ENCODE measurements around the gene USP31.

Gene USP31

DNA sequence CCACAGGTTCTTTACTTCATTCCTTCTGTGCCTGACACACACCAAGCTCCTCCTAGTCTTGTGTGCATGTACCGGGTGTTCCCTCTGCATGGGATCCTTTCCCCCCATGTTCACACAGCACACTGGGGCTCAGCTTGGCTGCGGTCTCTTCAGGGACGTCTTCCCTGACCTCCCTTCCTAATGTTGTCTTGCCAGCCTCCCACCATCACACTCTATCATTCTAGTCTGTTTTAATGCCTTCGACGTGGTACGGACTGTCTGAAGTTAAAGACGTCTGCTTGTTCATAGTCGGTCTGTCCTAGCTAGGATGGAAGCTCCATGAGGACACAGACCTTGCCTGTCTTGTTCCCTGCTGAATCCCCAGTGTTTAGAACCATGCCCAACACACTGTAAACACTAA is 60.1 kb downstream of the USP31 start:
- Histone ChIP-seq H3K9ac (ENCODE audit: low read length) (no peak overlapping the region), H3K27ac (ENCODE audit: low read length) (no peak overlapping the region), H3K27me3 (ENCODE audit: control insufficient read depth, insufficient read depth, low read length) (no peaks in the 10 kb centered on the region), H3K4me1 (ENCODE audit: control insufficient read depth, low read depth, low read length) (peaks cover 14% of the 10 kb centered on the region), H3K4me3 (ENCODE audit: low read length) (no peak overlapping the region), H3K36me3 (ENCODE audit: control insufficient read depth, low read depth, low read length) (peaks cover 13% of the 10 kb centered on the region), H3K9me3 (ENCODE audit: control insufficient read depth, low read depth, low read length) (no peaks in the 10 kb centered on the region)

- Histone ChIP-seq H3K27ac (ENCODE audit: low read length) (no peak overlapping the region), H3K4me3 (ENCODE audit: low read length) (no peak overlapping the region), H3K36me3 (ENCODE audit: control insufficient read depth, low read depth, low read length) (peaks cover 13% of the 10 kb centered on the region), H3K4me1 (ENCODE audit: control insufficient read depth, low read depth, low read length) (peaks cover 14% of the 10 kb centered on the region), H3K9ac (ENCODE audit: low read length) (no peak overlapping the region), H3K27me3 (ENCODE audit: control insufficient read depth, insufficient read depth, low read length) (no peaks in the 10 kb centered on the region), H3K9me3 (ENCODE audit: control insufficient read depth, low read depth, low read length) (no peaks in the 10 kb centered on the region)
These were observed 61.2 kb downstream of the USP31 start for GRCh38 chr16:23088018-23088417.

GRCh38 chr16:23085949-23086348 is 63.3 kb downstream of the USP31 start:
- Histone ChIP-seq H3K4me1 (ENCODE audit: control insufficient read depth, low read depth, low read length) (peaks cover 18% of the 10 kb centered on the region), H3K4me3 (ENCODE audit: low read length) (no peak overlapping the region), H3K36me3 (ENCODE audit: control insufficient read depth, low read depth, low read length) (peaks cover 23% of the 10 kb centered on the region), H3K27me3 (ENCODE audit: control insufficient read depth, insufficient read depth, low read length) (no peaks in the 10 kb centered on the region), H3K9me3 (ENCODE audit: control insufficient read depth, low read depth, low read length) (no peaks in the 10 kb centered on the region), H3K9ac (ENCODE audit: low read length) (no peak overlapping the region), H3K27ac (ENCODE audit: low read length) (no peak overlapping the region)

GRCh38 chr16:23082161-23082788 is 67.0 kb downstream of the USP31 start:
- no peaks in the 10 kb centered on the region for H3K9me3 ChIP-seq (ENCODE audit: control insufficient read depth, low read depth, low read length)
- H3K27me3 ChIP-seq (ENCODE audit: control insufficient read depth, insufficient read depth, low read length) = no peaks in the 10 kb centered on the region
- H3K36me3 ChIP-seq (ENCODE audit: control insufficient read depth, low read depth, low read length) = peaks cover 25% of the 10 kb centered on the region
- no peak overlapping the region for H3K4me3 ChIP-seq (ENCODE audit: low read length)
- no peak overlapping the region for H3K9ac ChIP-seq (ENCODE audit: low read length)
- peaks cover 18% of the 10 kb centered on the region for H3K4me1 ChIP-seq (ENCODE audit: control insufficient read depth, low read depth, low read length)
- H3K27ac ChIP-seq (ENCODE audit: low read length) = no peak overlapping the region

- Histone ChIP-seq H3K9ac (ENCODE audit: low read length) (no peak overlapping the region), H3K4me1 (ENCODE audit: control insufficient read depth, low read depth, low read length) (peaks cover 18% of the 10 kb centered on the region), H3K27me3 (ENCODE audit: control insufficient read depth, insufficient read depth, low read length) (no peaks in the 10 kb centered on the region), H3K4me3 (ENCODE audit: low read length) (no peak overlapping the region), H3K27ac (ENCODE audit: low read length) (no peak overlapping the region), H3K36me3 (ENCODE audit: control insufficient read depth, low read depth, low read length) (peaks cover 25% of the 10 kb centered on the region), H3K9me3 (ENCODE audit: control insufficient read depth, low read depth, low read length) (no peaks in the 10 kb centered on the region)
These were observed 67.6 kb downstream of the USP31 start for GRCh38 chr16:23081675-23082119.

- H3K9me3 ChIP-seq (ENCODE audit: control insufficient read depth, low read depth, low read length) = no peaks in the 10 kb centered on the region
- peaks cover 25% of the 10 kb centered on the region for H3K36me3 ChIP-seq (ENCODE audit: control insufficient read depth, low read depth, low read length)
- H3K4me1 ChIP-seq (ENCODE audit: control insufficient read depth, low read depth, low read length) = peaks cover 10% of the 10 kb centered on the region
- H3K4me3 ChIP-seq (ENCODE audit: low read length) = no peak overlapping the region
- no peak overlapping the region for H3K27ac ChIP-seq (ENCODE audit: low read length)
- no peaks in the 10 kb centered on the region for H3K27me3 ChIP-seq (ENCODE audit: control insufficient read depth, insufficient read depth, low read length)
- H3K9ac ChIP-seq (ENCODE audit: low read length) = no peak overlapping the region
These were observed 68.5 kb downstream of the USP31 start for GRCh38 chr16:23080747-23081146.

- Histone ChIP-seq H3K9me3 (ENCODE audit: control insufficient read depth, low read depth, low read length) (no peaks in the 10 kb centered on the region), H3K36me3 (ENCODE audit: control insufficient read depth, low read depth, low read length) (peaks cover 25% of the 10 kb centered on the region), H3K27me3 (ENCODE audit: control insufficient read depth, insufficient read depth, low read length) (no peaks in the 10 kb centered on the region), H3K9ac (ENCODE audit: low read length) (no peak overlapping the region), H3K4me1 (ENCODE audit: control insufficient read depth, low read depth, low read length) (peaks cover 6% of the 10 kb centered on the region), H3K4me3 (ENCODE audit: low read length) (no peak overlapping the region), H3K27ac (ENCODE audit: low read length) (no peak overlapping the region)
These were observed 68.9 kb downstream of the USP31 start for GRCh38 chr16:23080329-23080728.

DNA sequence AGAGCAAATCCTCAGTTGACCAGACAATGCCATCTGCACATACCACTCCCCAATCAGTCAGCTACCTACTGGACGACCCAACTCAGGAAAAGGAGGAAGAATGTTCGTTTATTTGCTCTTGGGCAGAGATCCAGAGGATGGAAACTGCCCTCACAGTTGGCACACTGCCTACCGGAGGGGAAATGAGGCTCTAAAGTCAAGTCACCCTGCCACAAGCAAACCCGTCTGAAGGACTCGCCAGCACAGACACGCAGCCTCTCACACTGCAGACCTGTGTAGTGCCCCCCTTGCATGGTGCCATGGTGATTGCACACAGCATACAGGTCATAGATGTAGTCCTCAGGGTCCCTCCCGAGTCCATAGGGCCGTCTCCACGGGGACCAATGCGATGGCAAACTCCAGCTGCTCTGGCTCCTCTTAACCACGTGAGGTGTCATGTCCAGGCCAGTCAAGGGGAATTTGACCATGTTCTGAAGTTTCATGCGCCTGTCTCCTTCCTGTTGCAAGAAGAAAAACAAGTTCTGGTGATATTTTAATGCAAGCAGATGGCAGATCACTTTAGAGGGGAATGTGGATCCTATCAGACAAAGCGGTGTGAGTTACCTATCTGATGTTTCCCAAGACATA is 69.5 kb downstream of the USP31 start:
- Histone ChIP-seq H3K9me3 (ENCODE audit: control insufficient read depth, low read depth, low read length) (no peaks in the 10 kb centered on the region), H3K9ac (ENCODE audit: low read length) (no peak overlapping the region), H3K4me3 (ENCODE audit: low read length) (no peak overlapping the region), H3K36me3 (ENCODE audit: control insufficient read depth, low read depth, low read length) (peaks cover 25% of the 10 kb centered on the region), H3K4me1 (ENCODE audit: control insufficient read depth, low read depth, low read length) (peaks cover 4% of the 10 kb centered on the region), H3K27ac (ENCODE audit: low read length) (no peak overlapping the region), H3K27me3 (ENCODE audit: control insufficient read depth, insufficient read depth, low read length) (no peaks in the 10 kb centered on the region)

- H3K4me1 ChIP-seq (ENCODE audit: control insufficient read depth, low read depth, low read length) = no peaks in the 10 kb centered on the region
- no peak overlapping the region for H3K9ac ChIP-seq (ENCODE audit: low read length)
- H3K9me3 ChIP-seq (ENCODE audit: control insufficient read depth, low read depth, low read length) = no peaks in the 10 kb centered on the region
- no peak overlapping the region for H3K27ac ChIP-seq (ENCODE audit: low read length)
- no peak overlapping the region for H3K4me3 ChIP-seq (ENCODE audit: low read length)
- H3K27me3 ChIP-seq (ENCODE audit: control insufficient read depth, insufficient read depth, low read length) = no peaks in the 10 kb centered on the region
- peaks cover 32% of the 10 kb centered on the region for H3K36me3 ChIP-seq (ENCODE audit: control insufficient read depth, low read depth, low read length)
These were observed 74.8 kb downstream of the USP31 start for GRCh38 chr16:23074423-23074822.

- no peak overlapping the region for H3K9ac ChIP-seq (ENCODE audit: low read length)
- H3K9me3 ChIP-seq (ENCODE audit: control insufficient read depth, low read depth, low read length) = no peaks in the 10 kb centered on the region
- H3K27ac ChIP-seq (ENCODE audit: low read length) = no peak overlapping the region
- H3K36me3 ChIP-seq (ENCODE audit: control insufficient read depth, low read depth, low read length) = peaks cover 41% of the 10 kb centered on the region
- H3K4me3 ChIP-seq (ENCODE audit: low read length) = no peak overlapping the region
- H3K27me3 ChIP-seq (ENCODE audit: control insufficient read depth, insufficient read depth, low read length) = no peaks in the 10 kb centered on the region
- no peaks in the 10 kb centered on the region for H3K4me1 ChIP-seq (ENCODE audit: control insufficient read depth, low read depth, low read length)
These were observed 76.3 kb downstream of the USP31 start for GRCh38 chr16:23072769-23073549.

DNA sequence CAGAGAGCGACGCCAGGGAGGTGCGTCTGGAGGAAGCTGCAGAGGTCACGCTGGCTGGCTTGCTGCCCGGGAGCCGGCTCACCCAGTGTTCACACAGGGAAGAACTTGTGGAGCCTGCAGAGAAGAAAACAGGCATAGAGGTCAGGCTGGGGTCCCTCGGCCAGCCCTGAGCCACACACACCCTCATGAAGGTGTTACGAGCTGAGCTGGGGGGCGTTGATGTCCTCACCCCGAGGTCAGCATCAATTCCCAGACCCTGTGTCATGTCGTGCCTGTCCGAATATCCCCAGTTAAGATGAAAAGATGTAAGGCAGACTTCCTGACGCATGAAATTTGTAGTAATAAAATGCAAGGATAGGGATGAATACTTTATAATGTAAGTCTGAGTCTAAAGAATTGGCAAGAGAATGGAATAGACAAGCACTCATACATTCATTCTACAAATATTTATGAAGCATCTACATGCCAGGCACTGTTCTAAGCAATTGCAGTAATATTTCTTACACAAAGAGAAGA is 77.1 kb downstream of the USP31 start:
- no peaks in the 10 kb centered on the region for H3K27me3 ChIP-seq (ENCODE audit: control insufficient read depth, insufficient read depth, low read length)
- no peaks in the 10 kb centered on the region for H3K4me1 ChIP-seq (ENCODE audit: control insufficient read depth, low read depth, low read length)
- no peak overlapping the region for H3K4me3 ChIP-seq (ENCODE audit: low read length)
- H3K9me3 ChIP-seq (ENCODE audit: control insufficient read depth, low read depth, low read length) = no peaks in the 10 kb centered on the region
- peaks cover 46% of the 10 kb centered on the region for H3K36me3 ChIP-seq (ENCODE audit: control insufficient read depth, low read depth, low read length)
- no peak overlapping the region for H3K9ac ChIP-seq (ENCODE audit: low read length)
- H3K27ac ChIP-seq (ENCODE audit: low read length) = no peak overlapping the region
